Activated naive CD8-positive, alpha-beta T cell (primary cell): ENCODE data around the gene IDI2.
"Not testable (repeated sequence)": the region's sequence is repeated elsewhere in the genome, so short reads cannot be mapped to it uniquely, and the experiment has no call there.

Experiments
- H3K27ac Mint-ChIP-seq: one replicate; pipeline ENCODE4 v1.8.0; 2021; ENCODE audit warnings: mixed read lengths
- H3K27me3 Mint-ChIP-seq: one replicate; pipeline ENCODE4 v1.8.0; 2021; ENCODE audit warnings: mixed read lengths
- H3K36me3 Mint-ChIP-seq: one replicate; pipeline ENCODE4 v1.8.0; 2021; ENCODE audit warnings: mixed read lengths
- H3K4me1 Mint-ChIP-seq: one replicate; pipeline ENCODE4 v1.8.0; 2021; ENCODE audit warnings: low read depth, mixed read lengths
- H3K4me3 Mint-ChIP-seq: one replicate; pipeline ENCODE4 v1.8.0; 2021; ENCODE audit warnings: mild to moderate bottlenecking, mixed read lengths
- H3K9me3 Mint-ChIP-seq: one replicate; pipeline ENCODE4 v1.8.0; 2021; ENCODE audit warnings: low read depth, mixed read lengths

Gene IDI2

GRCh38 chr10:1036341-1036791, 10.7 kb upstream of the IDI2 start:
- no peak overlapping the region for H3K27ac Mint-ChIP-seq
- no peaks in the 10 kb centered on the region for H3K27me3 Mint-ChIP-seq
- H3K36me3 Mint-ChIP-seq: peaks cover 11% of the 10 kb centered on the region
- no peak overlapping the region for H3K4me3 Mint-ChIP-seq
- H3K4me1 Mint-ChIP-seq: no peaks in the 10 kb centered on the region
- H3K9me3 Mint-ChIP-seq: no peaks in the 10 kb centered on the region

DNA sequence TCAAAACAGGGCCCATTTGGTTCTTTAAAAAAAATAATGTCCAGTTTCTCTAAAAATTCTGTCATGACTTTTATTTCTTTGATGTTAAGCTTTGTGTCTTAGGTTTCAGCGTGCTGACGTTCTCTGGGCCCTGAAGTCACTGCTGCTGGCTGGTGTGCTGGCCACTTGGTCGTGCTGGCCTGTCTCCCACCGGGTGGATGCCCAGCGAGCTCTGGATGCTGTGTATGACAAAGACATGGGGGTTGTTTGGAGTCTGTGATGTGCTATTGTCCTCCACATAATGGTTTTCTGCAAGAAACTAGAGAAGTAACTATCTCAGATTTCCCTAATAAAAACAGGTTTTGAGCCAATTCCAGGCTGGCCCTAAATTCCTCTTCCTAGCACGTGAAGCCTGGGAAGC, 9.5 kb upstream of the IDI2 start:
- no peaks in the 10 kb centered on the region for H3K27me3 Mint-ChIP-seq
- no peaks in the 10 kb centered on the region for H3K9me3 Mint-ChIP-seq
- H3K36me3 Mint-ChIP-seq: peaks cover 11% of the 10 kb centered on the region
- no peaks in the 10 kb centered on the region for H3K4me1 Mint-ChIP-seq
- no peak overlapping the region for H3K27ac Mint-ChIP-seq
- no peak overlapping the region for H3K4me3 Mint-ChIP-seq

GRCh38 chr10:1034758-1035157, 9.1 kb upstream of the IDI2 start:
- Mint-ChIP-seq H3K4me1 (no peaks in the 10 kb centered on the region), H3K27me3 (no peaks in the 10 kb centered on the region), H3K36me3 (peaks cover 9% of the 10 kb centered on the region), H3K27ac (no peak overlapping the region), H3K9me3 (no peaks in the 10 kb centered on the region), H3K4me3 (no peak overlapping the region)

- H3K9me3 Mint-ChIP-seq: no peaks in the 10 kb centered on the region
- no peak overlapping the region for H3K4me3 Mint-ChIP-seq
- H3K27ac Mint-ChIP-seq: no peak overlapping the region
- peaks cover 9% of the 10 kb centered on the region for H3K36me3 Mint-ChIP-seq
- no peaks in the 10 kb centered on the region for H3K27me3 Mint-ChIP-seq
- H3K4me1 Mint-ChIP-seq: no peaks in the 10 kb centered on the region
Observed at GRCh38 chr10:1033601-1034000, 7.9 kb upstream of the IDI2 start.

DNA sequence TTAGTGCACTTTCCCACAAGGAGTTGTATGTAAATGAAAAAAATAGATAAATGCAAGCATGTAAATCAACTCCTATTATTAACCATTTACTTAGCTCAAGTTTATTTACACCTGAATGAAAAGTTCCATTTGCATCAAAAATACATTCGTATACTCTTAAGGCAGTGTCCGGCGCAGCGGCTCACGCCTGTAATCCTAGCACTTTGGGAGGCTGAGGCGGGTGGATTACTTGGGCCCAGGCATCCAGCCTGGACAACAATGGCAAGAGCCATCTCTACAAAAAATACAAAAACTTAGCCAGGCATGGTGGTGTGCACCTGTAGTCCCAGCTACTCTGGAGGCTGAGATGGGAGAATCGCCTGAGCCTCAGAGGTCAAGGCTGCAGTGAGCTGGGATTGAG, 4.2 kb upstream of the IDI2 start:
- H3K9me3 Mint-ChIP-seq: no peaks in the 10 kb centered on the region
- H3K4me3 Mint-ChIP-seq: no peak overlapping the region
- H3K36me3 Mint-ChIP-seq: peaks cover 8% of the 10 kb centered on the region
- no peaks in the 10 kb centered on the region for H3K27me3 Mint-ChIP-seq
- H3K4me1 Mint-ChIP-seq: no peaks in the 10 kb centered on the region
- no peak overlapping the region for H3K27ac Mint-ChIP-seq

DNA sequence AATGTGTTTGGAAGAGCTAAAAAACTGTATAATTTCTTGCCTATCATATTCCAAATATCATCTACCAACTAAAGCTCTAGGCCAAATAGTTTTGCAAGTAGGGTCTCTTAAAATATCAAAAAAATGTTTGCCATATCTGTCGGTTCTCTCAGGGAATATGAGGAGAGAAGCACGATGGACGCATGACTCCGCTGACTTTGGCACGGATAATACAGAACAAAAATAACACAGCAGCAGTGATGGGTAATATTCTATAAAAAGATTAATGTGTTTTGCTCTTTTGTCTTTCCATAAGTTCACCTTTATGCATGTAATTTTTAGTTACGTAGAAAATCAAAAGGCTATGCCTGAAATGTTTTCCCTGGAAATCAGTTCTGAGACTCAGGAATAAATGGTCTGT, 919 bp upstream of the IDI2 start:
- Mint-ChIP-seq H3K4me3 (no peak overlapping the region), H3K27ac (no peak overlapping the region), H3K36me3 (peaks cover 4% of the 10 kb centered on the region), H3K9me3 (no peaks in the 10 kb centered on the region), H3K27me3 (no peaks in the 10 kb centered on the region), H3K4me1 (no peaks in the 10 kb centered on the region)

GRCh38 chr10:1024103-1024502, 1.6 kb downstream of the IDI2 start:
- H3K4me1 Mint-ChIP-seq: no peaks in the 10 kb centered on the region
- H3K36me3 Mint-ChIP-seq: peaks cover 4% of the 10 kb centered on the region
- no peak overlapping the region for H3K4me3 Mint-ChIP-seq
- no peaks in the 10 kb centered on the region for H3K27me3 Mint-ChIP-seq
- H3K27ac Mint-ChIP-seq: no peak overlapping the region
- no peaks in the 10 kb centered on the region for H3K9me3 Mint-ChIP-seq

- no peaks in the 10 kb centered on the region for H3K9me3 Mint-ChIP-seq
- no peak overlapping the region for H3K4me3 Mint-ChIP-seq
- no peaks in the 10 kb centered on the region for H3K27me3 Mint-ChIP-seq
- peaks cover 6% of the 10 kb centered on the region for H3K36me3 Mint-ChIP-seq
- no peaks in the 10 kb centered on the region for H3K4me1 Mint-ChIP-seq
- no peak overlapping the region for H3K27ac Mint-ChIP-seq
Observed at GRCh38 chr10:1022413-1022812, 3.2 kb downstream of the IDI2 start.

- Mint-ChIP-seq H3K4me3 (no peak overlapping the region), H3K36me3 (peaks cover 3% of the 10 kb centered on the region), H3K4me1 (no peaks in the 10 kb centered on the region), H3K27me3 (no peaks in the 10 kb centered on the region), H3K27ac (no peak overlapping the region), H3K9me3 (no peaks in the 10 kb centered on the region)
Observed at GRCh38 chr10:1020958-1021357, 4.7 kb downstream of the IDI2 start.

GRCh38 chr10:1020460-1020859, 5.2 kb downstream of the IDI2 start:
- H3K36me3 Mint-ChIP-seq: peaks cover 3% of the 10 kb centered on the region
- H3K4me3 Mint-ChIP-seq: no peak overlapping the region
- no peaks in the 10 kb centered on the region for H3K27me3 Mint-ChIP-seq
- no peaks in the 10 kb centered on the region for H3K9me3 Mint-ChIP-seq
- H3K4me1 Mint-ChIP-seq: no peaks in the 10 kb centered on the region
- no peak overlapping the region for H3K27ac Mint-ChIP-seq

DNA sequence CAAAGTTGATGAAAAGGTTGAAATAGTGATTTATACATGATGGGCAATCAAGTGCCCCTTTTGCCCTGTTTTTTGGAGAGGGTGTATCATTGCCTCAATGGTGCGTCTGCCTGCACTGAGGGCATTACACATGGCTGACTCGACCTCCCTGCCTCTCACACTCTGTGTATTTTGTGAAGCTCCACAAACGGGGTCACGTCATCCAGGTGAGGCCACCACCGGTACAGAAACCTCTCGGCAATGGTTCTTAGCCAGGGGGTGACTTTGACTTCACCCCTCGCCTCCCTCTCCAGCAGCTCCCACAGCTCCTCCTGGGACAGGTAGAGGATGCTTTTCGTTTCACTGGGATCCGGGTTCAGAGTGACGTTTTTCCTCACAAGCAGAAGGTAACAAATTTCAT, 6.3 kb downstream of the IDI2 start:
- no peak overlapping the region for H3K27ac Mint-ChIP-seq
- no peaks in the 10 kb centered on the region for H3K9me3 Mint-ChIP-seq
- no peak overlapping the region for H3K4me3 Mint-ChIP-seq
- no peaks in the 10 kb centered on the region for H3K4me1 Mint-ChIP-seq
- no peaks in the 10 kb centered on the region for H3K27me3 Mint-ChIP-seq
- H3K36me3 Mint-ChIP-seq: peaks cover 3% of the 10 kb centered on the region

- no peak overlapping the region for H3K4me3 Mint-ChIP-seq
- H3K4me1 Mint-ChIP-seq: peaks cover 3% of the 10 kb centered on the region
- H3K27me3 Mint-ChIP-seq: no peaks in the 10 kb centered on the region
- H3K27ac Mint-ChIP-seq: no peak overlapping the region
- H3K9me3 Mint-ChIP-seq: no peaks in the 10 kb centered on the region
- peaks cover 7% of the 10 kb centered on the region for H3K36me3 Mint-ChIP-seq
Observed at GRCh38 chr10:1015688-1016087, 10.0 kb downstream of the IDI2 start.

GRCh38 chr10:1011696-1012095, 14.0 kb downstream of the IDI2 start:
- Mint-ChIP-seq H3K9me3 (no peaks in the 10 kb centered on the region), H3K27ac (no peak overlapping the region), H3K4me3 (no peak overlapping the region), H3K27me3 (no peaks in the 10 kb centered on the region), H3K36me3 (peaks cover 10% of the 10 kb centered on the region), H3K4me1 (peaks cover 3% of the 10 kb centered on the region)

- Mint-ChIP-seq H3K27ac (no peak overlapping the region), H3K9me3 (no peaks in the 10 kb centered on the region), H3K27me3 (no peaks in the 10 kb centered on the region), H3K4me1 (peaks cover 3% of the 10 kb centered on the region), H3K4me3 (no peak overlapping the region), H3K36me3 (peaks cover 11% of the 10 kb centered on the region)
Observed at GRCh38 chr10:1010703-1011102, 15.0 kb downstream of the IDI2 start.

- not testable (repeated sequence) for H3K9me3 Mint-ChIP-seq, H3K4me1 Mint-ChIP-seq, H3K4me3 Mint-ChIP-seq, H3K27me3 Mint-ChIP-seq
- peaks cover 15% of the 10 kb centered on the region for H3K36me3 Mint-ChIP-seq
- H3K27ac Mint-ChIP-seq: peak overlapping the region; percentile 11
Observed at GRCh38 chr10:1009947-1010346, 15.7 kb downstream of the IDI2 start.

DNA sequence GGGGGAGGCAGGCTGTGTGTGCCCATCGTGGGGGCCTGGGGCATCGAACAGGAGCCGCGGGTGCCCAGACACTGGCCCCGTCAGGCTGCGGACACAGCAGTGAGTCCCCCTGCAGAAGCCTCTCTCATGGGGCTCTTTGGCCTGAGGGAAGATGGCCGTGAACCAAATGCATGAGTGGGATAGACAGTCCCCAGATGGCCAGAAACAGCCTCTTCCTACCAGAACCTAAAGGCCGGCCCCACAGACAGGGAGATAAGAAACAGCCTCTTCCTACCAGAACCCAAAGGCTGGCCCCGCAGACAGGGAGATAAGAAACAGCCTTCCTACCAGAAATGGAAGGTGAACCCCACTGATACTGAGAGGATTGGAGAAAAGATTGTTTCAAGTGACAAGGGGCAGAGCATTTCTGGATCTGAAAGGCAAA, 16.6 kb downstream of the IDI2 start:
- peak overlapping the region; percentile 11 for H3K27ac Mint-ChIP-seq
- H3K27me3 Mint-ChIP-seq: no peaks in the 10 kb centered on the region
- H3K4me3 Mint-ChIP-seq: no peak overlapping the region
- peaks cover 3% of the 10 kb centered on the region for H3K4me1 Mint-ChIP-seq
- H3K9me3 Mint-ChIP-seq: no peaks in the 10 kb centered on the region
- H3K36me3 Mint-ChIP-seq: peaks cover 15% of the 10 kb centered on the region

GRCh38 chr10:1007583-1007982, 18.1 kb downstream of the IDI2 start:
- Mint-ChIP-seq H3K4me1 (peaks cover 3% of the 10 kb centered on the region), H3K27me3 (no peaks in the 10 kb centered on the region), H3K27ac (peak overlapping the region; percentile 46), H3K4me3 (no peak overlapping the region), H3K9me3 (no peaks in the 10 kb centered on the region), H3K36me3 (peaks cover 23% of the 10 kb centered on the region)
